ENCODE data around the gene TPD52L1. TPM values are rescaled to one million over a fixed set of nuclear protein-coding genes. Genes with fewer than 3 reads are reported as not detected.
A peak's percentile ranks its signal among the peaks of the same experiment; 100 is the strongest.

The TPD52L1 gene
- total and polyA plus RNA-seq, 7 donors, result 8.1 to 98.9 (median 61.0) TPM

DNA sequence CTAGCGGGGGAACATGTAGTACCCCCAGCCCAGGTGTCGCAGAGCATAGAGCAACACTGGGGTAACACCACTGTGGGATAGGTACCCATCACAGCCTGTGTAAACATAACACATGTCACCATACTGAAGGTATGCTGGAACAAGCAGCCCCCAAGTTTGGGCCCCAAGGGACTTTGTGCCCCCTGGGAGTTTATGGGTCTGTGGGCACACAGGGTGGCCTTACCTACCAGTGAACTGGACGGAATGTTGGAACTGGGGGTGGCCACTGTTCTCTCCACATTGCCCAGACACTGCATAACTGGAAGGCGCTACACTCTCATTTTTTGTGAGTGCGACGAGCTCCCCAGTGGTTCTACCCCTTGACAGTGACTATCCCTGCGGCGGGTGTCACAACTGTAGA lies 119.7 kb downstream of the TPD52L1 start:
- H3K36me3 ChIP-seq, result peaks cover 0 to 47% (median 8%) of the 10 kb centered on the region in 4 donors
- peak overlapping the region in 1 of 4 donors; percentile 43 for H3K27ac ChIP-seq
- H3K4me3 ChIP-seq, result no peak overlapping the region
- no peak for DNase-seq
- intact Hi-C loops (cut with DNase I), result no loop called here
- no peaks in the 10 kb centered on the region for H3K27me3 ChIP-seq
- H3K9me3 ChIP-seq, result no peaks in the 10 kb centered on the region
- TF ChIP-seq EP300 (IDR thresholded peaks at IDR 0.05), result no peak
- no peak for TF ChIP-seq POLR2A (IDR thresholded peaks at IDR 0.05)
- no peak for TF ChIP-seq POLR2AphosphoS5 (IDR thresholded peaks at IDR 0.05)
- TF ChIP-seq, protein P1, sequence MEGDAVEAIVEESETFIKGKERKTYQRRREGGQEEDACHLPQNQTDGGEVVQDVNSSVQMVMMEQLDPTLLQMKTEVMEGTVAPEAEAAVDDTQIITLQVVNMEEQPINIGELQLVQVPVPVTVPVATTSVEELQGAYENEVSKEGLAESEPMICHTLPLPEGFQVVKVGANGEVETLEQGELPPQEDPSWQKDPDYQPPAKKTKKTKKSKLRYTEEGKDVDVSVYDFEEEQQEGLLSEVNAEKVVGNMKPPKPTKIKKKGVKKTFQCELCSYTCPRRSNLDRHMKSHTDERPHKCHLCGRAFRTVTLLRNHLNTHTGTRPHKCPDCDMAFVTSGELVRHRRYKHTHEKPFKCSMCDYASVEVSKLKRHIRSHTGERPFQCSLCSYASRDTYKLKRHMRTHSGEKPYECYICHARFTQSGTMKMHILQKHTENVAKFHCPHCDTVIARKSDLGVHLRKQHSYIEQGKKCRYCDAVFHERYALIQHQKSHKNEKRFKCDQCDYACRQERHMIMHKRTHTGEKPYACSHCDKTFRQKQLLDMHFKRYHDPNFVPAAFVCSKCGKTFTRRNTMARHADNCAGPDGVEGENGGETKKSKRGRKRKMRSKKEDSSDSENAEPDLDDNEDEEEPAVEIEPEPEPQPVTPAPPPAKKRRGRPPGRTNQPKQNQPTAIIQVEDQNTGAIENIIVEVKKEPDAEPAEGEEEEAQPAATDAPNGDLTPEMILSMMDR (IDR thresholded peaks at IDR 0.05), result no peak
- peaks cover 0 to 6% (median 0%) of the 10 kb centered on the region in 4 donors for H3K4me1 ChIP-seq
- WGBS, 2 donors, result 98% methylated on average over 8 of the region's 8 CpGs

- WGBS, 2 donors, result 54 to 78% methylated on average over 7 of the region's 7 CpGs
- peak overlapping the region in 2 of 4 donors; percentile 36 to 43 for H3K27ac ChIP-seq
- H3K4me1 ChIP-seq, result peaks cover 0 to 6% (median 2%) of the 10 kb centered on the region in 4 donors
- intact Hi-C loops (cut with DNase I), result no loop called here
- peaks cover 0 to 47% (median 8%) of the 10 kb centered on the region in 4 donors for H3K36me3 ChIP-seq
- TF ChIP-seq, protein P1 (IDR thresholded peaks at IDR 0.05), result no peak
- no peak for TF ChIP-seq POLR2A (IDR thresholded peaks at IDR 0.05)
- peak in 2 of 4 donors; percentile 36 to 59 for TF ChIP-seq EP300 (IDR thresholded peaks at IDR 0.05)
- TF ChIP-seq POLR2AphosphoS5 (IDR thresholded peaks at IDR 0.05), result peak; percentile 7 to 73 (median 55)
- no peaks in the 10 kb centered on the region for H3K27me3 ChIP-seq
- no peak overlapping the region for H3K4me3 ChIP-seq
- H3K9me3 ChIP-seq, result no peaks in the 10 kb centered on the region
- DNase-seq, result peak; percentile 73
Observed at GRCh38 chr6:125273965-125274364, 120.4 kb downstream of the TPD52L1 start.

DNA sequence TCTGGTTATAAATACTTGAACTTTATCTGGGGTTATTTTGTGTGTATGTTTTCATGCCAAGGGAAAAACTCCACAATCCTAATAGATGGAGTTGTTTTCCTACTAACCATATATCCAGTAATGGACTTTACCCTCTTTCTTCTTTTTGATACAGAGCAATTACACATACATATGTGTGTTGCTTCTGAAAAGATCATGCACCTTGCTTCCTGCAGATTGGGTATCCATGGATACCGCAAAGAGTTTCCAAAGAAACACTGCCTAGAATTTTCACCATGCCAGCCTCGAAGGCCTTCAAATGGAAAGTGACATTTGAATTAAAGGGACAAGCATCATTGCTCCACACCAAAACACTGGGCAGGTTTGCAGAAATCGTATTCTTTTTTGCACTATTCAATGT lies 121.4 kb downstream of the TPD52L1 start:
- Histone ChIP-seq H3K9me3 (no peaks in the 10 kb centered on the region), H3K27me3 (no peaks in the 10 kb centered on the region), H3K36me3 (peaks cover 0 to 47% (median 8%) of the 10 kb centered on the region in 4 donors), H3K4me1 (peaks cover 0 to 6% (median 2%) of the 10 kb centered on the region in 4 donors), H3K27ac (no peak overlapping the region), H3K4me3 (no peak overlapping the region)
- no peak for TF ChIP-seq POLR2AphosphoS5 (IDR thresholded peaks at IDR 0.05)
- TF ChIP-seq, protein P1 (IDR thresholded peaks at IDR 0.05), result no peak
- no peak for TF ChIP-seq POLR2A (IDR thresholded peaks at IDR 0.05)
- no peak for TF ChIP-seq EP300 (IDR thresholded peaks at IDR 0.05)
- WGBS, 2 donors, result 26 to 75% methylated on average over 3 of the region's 3 CpGs
- no peak for DNase-seq
- intact Hi-C loops (cut with DNase I), result no loop called here

DNA sequence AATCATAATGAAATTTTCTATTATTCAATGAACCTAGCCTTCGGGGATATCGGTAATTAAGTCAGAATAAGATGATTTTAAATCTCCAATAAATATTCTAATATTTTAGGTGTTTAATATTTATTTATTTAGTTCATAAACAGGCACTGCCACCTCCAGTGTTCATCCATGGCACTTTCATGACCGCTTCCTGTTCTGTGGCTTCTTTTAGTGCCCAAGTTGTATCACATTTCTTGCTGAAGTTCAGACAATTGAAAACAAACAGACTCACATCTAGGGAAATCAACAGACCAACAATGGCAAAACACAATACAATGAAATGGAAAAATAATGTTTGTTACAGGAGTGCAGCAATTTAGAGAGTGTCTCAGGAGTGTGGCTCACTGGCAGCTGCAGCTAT lies 122.2 kb downstream of the TPD52L1 start:
- TF ChIP-seq POLR2A (IDR thresholded peaks at IDR 0.05) (no peak), EP300 (IDR thresholded peaks at IDR 0.05) (no peak), POLR2AphosphoS5 (IDR thresholded peaks at IDR 0.05) (no peak)
- TF ChIP-seq, protein P1 (IDR thresholded peaks at IDR 0.05), result no peak
- Histone ChIP-seq H3K36me3 (peaks cover 0 to 52% (median 11%) of the 10 kb centered on the region in 4 donors), H3K9me3 (no peaks in the 10 kb centered on the region), H3K4me1 (peaks cover 0 to 6% (median 2%) of the 10 kb centered on the region in 4 donors), H3K27me3 (no peaks in the 10 kb centered on the region), H3K27ac (no peak overlapping the region), H3K4me3 (no peak overlapping the region)
- 94 to 98% methylated on average over 3 of the region's 3 CpGs for WGBS, 2 donors
- intact Hi-C loops (cut with DNase I), result no loop called here
- DNase-seq, result no peak

DNA sequence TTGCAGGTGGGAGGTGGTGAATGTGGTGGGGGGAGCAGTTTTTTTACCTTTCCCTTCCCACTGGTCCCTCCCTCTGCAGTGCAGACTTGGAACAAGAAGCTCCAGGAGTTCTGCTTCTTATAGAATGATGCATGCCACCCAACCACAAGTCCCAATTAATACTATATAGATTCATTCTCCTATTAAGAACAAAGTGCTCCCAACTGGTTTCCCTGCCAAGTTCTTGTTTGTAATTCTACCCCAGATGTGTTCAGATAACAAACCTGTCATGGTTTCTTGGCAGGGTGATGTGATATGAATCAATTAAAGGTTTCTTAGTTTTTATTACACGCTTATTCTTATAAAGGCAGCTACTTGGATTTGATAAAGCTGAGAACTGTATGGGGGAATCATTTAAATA lies 124.3 kb downstream of the TPD52L1 start:
- 77 to 97% methylated on average over 1 of the region's 1 CpG for WGBS, 2 donors

More for the DNA sequence above, 124.3 kb downstream of the TPD52L1 start:
- H3K9me3 ChIP-seq, result no peaks in the 10 kb centered on the region
- no peak overlapping the region for H3K4me3 ChIP-seq
- no peak for DNase-seq
- peaks cover 0 to 48% (median 6%) of the 10 kb centered on the region in 4 donors for H3K36me3 ChIP-seq
- H3K27me3 ChIP-seq, result no peaks in the 10 kb centered on the region
- peaks cover 0 to 6% (median 2%) of the 10 kb centered on the region in 4 donors for H3K4me1 ChIP-seq
- intact Hi-C loops (cut with DNase I), result no loop called here
- no peak overlapping the region for H3K27ac ChIP-seq
- TF ChIP-seq EP300 (IDR thresholded peaks at IDR 0.05), result no peak
- TF ChIP-seq, protein P1 (IDR thresholded peaks at IDR 0.05), result no peak
- TF ChIP-seq POLR2AphosphoS5 (IDR thresholded peaks at IDR 0.05), result no peak
- no peak for TF ChIP-seq POLR2A (IDR thresholded peaks at IDR 0.05)
